Rectal smooth muscle tissue (tissue), 1 donor: ENCODE measurements around the gene PYGB.

ENCODE experiments used
- H3K27ac ChIP-seq: one replicate; pipeline ENCODE4 v1.7.0; 2013; ENCODE audit warnings: low read depth, low read length, inconsistent platforms
- H3K27me3 ChIP-seq: one replicate; pipeline ENCODE4 v1.7.0; 2013; ENCODE audit warnings: low read length; ENCODE audit not compliant: control insufficient read depth, insufficient read depth
- H3K36me3 ChIP-seq: one replicate; pipeline ENCODE4 v1.7.0; 2013; ENCODE audit warnings: low read length; ENCODE audit not compliant: control insufficient read depth, insufficient read depth
- H3K4me1 ChIP-seq: one replicate; pipeline ENCODE4 v1.7.0; 2013; ENCODE audit warnings: low read length; ENCODE audit not compliant: control insufficient read depth, insufficient read depth
- H3K4me3 ChIP-seq: one replicate; pipeline ENCODE4 v1.7.0; 2013; ENCODE audit warnings: low read length
- H3K9ac ChIP-seq: one replicate; pipeline ENCODE4 v1.7.0; 2013; ENCODE audit warnings: low read length

The PYGB gene

DNA sequence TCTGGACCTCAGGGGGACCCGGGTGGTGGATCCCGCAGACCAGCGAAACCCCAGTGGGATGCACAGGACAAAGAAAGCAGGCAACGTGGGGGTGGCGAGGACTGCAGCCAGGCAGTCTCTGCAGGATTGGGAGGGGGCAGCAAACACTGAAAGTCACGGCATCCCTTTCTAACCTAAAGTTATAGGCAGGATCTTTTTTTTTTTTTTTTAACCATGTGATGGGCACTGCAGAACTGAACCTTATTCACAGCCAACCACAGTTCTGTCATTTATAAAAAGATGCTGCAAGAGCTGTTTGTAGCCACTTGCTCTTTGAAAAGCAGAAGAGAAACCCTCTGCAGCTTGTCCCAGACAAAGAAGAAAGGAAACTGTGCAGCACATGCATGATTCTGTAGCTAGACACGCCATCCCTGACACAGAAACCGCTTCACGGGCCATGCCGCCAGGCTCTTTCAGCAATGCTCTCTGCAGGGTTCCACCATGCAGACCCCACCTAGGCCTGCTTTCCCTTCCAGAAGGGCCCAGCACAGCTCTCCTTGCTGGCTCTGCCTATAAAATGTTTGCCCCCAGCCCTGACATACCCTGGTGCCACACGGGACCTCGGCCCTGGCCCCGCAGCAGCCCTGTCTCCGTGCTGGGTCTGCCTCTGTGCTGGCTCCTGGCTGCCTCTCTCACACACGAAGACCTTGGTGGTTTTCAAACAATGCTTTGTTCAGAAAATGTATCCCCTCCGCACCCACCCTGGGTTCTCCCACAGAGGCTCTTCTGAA is 70.8 kb downstream of the PYGB start:
- Histone ChIP-seq H3K9ac (no peak overlapping the region), H3K4me1 (no peaks in the 10 kb centered on the region), H3K27me3 (no peaks in the 10 kb centered on the region), H3K36me3 (peaks cover 7% of the 10 kb centered on the region), H3K4me3 (no peak overlapping the region), H3K27ac (no peak overlapping the region)

- peaks cover 7% of the 10 kb centered on the region for H3K36me3 ChIP-seq
Measured at GRCh38 chr20:25319241-25320034, 71.6 kb downstream of the PYGB start.

DNA sequence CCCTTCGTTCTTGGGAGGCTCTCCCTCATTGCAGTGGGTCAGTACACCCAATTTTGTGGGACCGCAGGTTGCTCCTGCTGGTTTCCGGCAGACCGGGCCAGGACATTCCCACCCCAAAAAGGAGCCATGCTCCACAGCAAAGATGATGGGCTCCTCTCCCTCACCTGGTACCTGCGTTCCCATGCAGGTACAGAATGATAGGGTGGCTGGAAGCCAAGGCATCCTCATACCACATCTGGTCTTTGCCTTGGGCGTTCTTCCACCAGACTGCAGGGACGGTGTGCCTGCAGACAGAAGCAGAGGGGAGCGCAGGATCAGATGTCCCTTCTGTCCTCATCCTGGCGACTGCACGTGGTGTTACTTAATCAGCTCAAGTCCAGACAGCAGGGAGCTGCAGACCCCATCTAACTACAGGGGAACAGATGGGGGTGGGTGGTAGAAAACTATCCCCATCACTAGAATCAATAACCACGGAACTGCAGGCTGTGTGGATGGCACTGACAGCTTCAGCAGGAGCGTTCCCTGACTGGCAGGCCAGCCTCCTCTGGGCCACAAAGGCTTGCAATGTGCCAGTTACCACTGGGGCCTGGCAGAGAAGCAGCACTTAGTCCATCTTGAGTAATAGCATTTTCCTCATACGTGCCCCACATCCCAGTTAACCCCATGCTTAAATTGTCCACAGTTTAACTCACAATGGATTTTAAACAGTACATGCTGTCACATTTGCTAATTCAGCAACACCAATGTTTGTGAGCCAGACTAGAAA is 72.3 kb downstream of the PYGB start:
- Histone ChIP-seq H3K27ac (no peak overlapping the region), H3K9ac (no peak overlapping the region), H3K36me3 (peaks cover 3% of the 10 kb centered on the region), H3K27me3 (no peaks in the 10 kb centered on the region), H3K4me1 (no peaks in the 10 kb centered on the region), H3K4me3 (no peak overlapping the region)

More at GRCh38 chr20:25319241-25320034, 71.6 kb downstream of the PYGB start:
- Histone ChIP-seq H3K27ac (no peak overlapping the region), H3K27me3 (no peaks in the 10 kb centered on the region), H3K4me3 (no peak overlapping the region), H3K4me1 (no peaks in the 10 kb centered on the region), H3K9ac (no peak overlapping the region)

- Histone ChIP-seq H3K9ac (no peak overlapping the region), H3K27me3 (no peaks in the 10 kb centered on the region), H3K4me3 (no peak overlapping the region), H3K4me1 (no peaks in the 10 kb centered on the region), H3K27ac (no peak overlapping the region), H3K36me3 (peaks cover 3% of the 10 kb centered on the region)
Measured at GRCh38 chr20:25321262-25321831, 73.5 kb downstream of the PYGB start.

DNA sequence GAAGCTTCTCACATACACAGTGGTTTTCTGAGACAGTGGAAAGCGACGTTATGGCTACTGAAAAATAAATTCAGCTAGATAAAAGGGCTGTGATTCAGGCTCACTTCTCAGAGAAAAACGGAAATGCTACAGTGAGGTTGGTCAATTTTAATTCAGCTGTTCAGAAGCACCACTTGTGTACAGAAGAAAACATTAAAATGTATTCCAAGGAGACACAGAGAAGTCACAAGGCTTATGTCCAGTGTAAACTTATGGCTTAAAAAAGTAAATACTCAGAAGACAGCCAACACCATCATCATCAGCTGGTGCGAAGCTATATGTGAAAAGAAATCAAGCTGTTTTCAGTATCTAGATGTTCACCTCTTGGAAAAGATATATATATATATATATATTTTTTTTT is 74.1 kb downstream of the PYGB start:
- Histone ChIP-seq H3K9ac (no peak overlapping the region), H3K27me3 (no peaks in the 10 kb centered on the region), H3K4me1 (no peaks in the 10 kb centered on the region), H3K4me3 (no peak overlapping the region), H3K27ac (no peak overlapping the region), H3K36me3 (peaks cover 3% of the 10 kb centered on the region)

GRCh38 chr20:25323496-25324246 is 75.8 kb downstream of the PYGB start:
- Histone ChIP-seq H3K4me3 (no peak overlapping the region), H3K27me3 (no peaks in the 10 kb centered on the region), H3K4me1 (no peaks in the 10 kb centered on the region), H3K27ac (no peak overlapping the region), H3K9ac (no peak overlapping the region), H3K36me3 (peaks cover 3% of the 10 kb centered on the region)

DNA sequence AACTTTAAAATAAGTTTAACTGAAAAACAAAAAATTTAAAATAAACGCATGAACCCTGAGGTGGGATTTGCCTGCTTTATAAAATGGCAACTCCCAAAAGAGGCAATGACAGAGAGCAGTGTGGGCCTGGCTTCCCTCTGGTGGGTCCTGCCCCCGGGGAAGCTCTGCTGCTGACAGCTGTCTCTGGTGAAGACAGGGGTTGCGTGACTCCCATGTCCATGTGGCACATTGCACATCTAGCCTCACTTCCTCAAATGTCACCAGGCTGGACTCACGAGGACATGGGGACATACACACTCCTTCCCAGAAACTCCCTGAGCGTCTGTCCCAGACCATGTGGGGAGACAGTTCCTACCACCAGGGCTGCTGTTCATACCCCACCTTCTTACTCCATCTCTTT is 76.5 kb downstream of the PYGB start:
- Histone ChIP-seq H3K4me1 (no peaks in the 10 kb centered on the region), H3K36me3 (peaks cover 3% of the 10 kb centered on the region), H3K4me3 (no peak overlapping the region), H3K9ac (no peak overlapping the region), H3K27ac (no peak overlapping the region), H3K27me3 (no peaks in the 10 kb centered on the region)

- H3K36me3 ChIP-seq, result no peaks in the 10 kb centered on the region
- no peak overlapping the region for H3K27ac ChIP-seq
- H3K27me3 ChIP-seq, result no peaks in the 10 kb centered on the region
- no peaks in the 10 kb centered on the region for H3K4me1 ChIP-seq
- H3K4me3 ChIP-seq, result no peak overlapping the region
- H3K9ac ChIP-seq, result no peak overlapping the region
Measured at GRCh38 chr20:25325073-25325472, 77.2 kb downstream of the PYGB start.

- H3K27ac ChIP-seq, result no peak overlapping the region
- no peaks in the 10 kb centered on the region for H3K27me3 ChIP-seq
- H3K36me3 ChIP-seq, result no peaks in the 10 kb centered on the region
- no peak overlapping the region for H3K4me3 ChIP-seq
- no peaks in the 10 kb centered on the region for H3K4me1 ChIP-seq
- H3K9ac ChIP-seq, result no peak overlapping the region
Measured at GRCh38 chr20:25325997-25326396, 78.1 kb downstream of the PYGB start.

GRCh38 chr20:25327521-25328235 is 79.8 kb downstream of the PYGB start:
- no peak overlapping the region for H3K9ac ChIP-seq
- H3K27me3 ChIP-seq, result no peaks in the 10 kb centered on the region
- no peak overlapping the region for H3K4me3 ChIP-seq
- no peaks in the 10 kb centered on the region for H3K36me3 ChIP-seq
- no peaks in the 10 kb centered on the region for H3K4me1 ChIP-seq
- H3K27ac ChIP-seq, result no peak overlapping the region

DNA sequence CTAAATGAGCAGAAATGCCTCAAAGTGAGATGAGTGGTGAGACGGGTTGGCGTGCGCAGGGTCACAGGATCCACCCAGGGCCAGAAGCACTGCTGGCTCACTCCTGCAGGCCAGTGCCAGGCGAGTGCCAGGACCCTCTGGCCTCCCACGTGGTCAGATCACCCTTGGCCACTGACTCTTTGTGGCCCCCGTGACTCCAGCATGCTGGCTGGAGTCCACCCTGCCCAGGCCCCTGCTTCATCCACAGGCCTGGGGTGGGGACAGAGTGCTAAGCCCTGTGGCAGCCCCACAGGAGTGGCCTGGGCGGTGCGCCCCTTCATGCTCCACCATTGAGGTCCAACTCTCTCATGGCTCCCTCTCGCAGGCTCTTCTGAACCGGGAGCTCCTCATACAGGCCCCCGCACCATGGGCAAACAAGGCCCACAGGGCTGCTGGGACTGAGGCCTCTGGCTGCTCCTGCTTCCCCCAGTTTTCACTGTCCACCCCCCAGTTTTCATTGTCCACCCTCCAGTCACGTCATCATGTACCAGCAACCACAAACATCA is 81.1 kb downstream of the PYGB start:
- Histone ChIP-seq H3K27ac (no peak overlapping the region), H3K27me3 (no peaks in the 10 kb centered on the region), H3K9ac (no peak overlapping the region), H3K36me3 (no peaks in the 10 kb centered on the region), H3K4me3 (no peak overlapping the region), H3K4me1 (no peaks in the 10 kb centered on the region)
